RWPE2 (cell line): ENCODE results near the gene P2RX6.

Experiments used
- ATAC-seq: fragments of 200-7000 bp; cut with Tn5 transposase; 3 replicates; pipeline ENCODE4 v1.9.1; 2021; ENCODE audit warnings: low read depth
- DNase-seq: peaks from one replicate; pipeline ENCODE4 v3.0.0-alpha.2; 2020; ENCODE audit warnings: low spot score
- H3K27ac ChIP-seq: fragments of 450-650 bp; 2 replicates; pipeline ENCODE4 v1.5.1; 2017; ENCODE audit warnings: mild to moderate bottlenecking; ENCODE audit not compliant: poor library complexity, severe bottlenecking
- H3K27me3 ChIP-seq: fragments of 250-450 bp; sonication (Bioruptor Pico); 2 replicates; pipeline ENCODE4 v1.5.1; 2021; ENCODE audit warnings: mild to moderate bottlenecking, moderate library complexity; ENCODE audit not compliant: insufficient read depth, poor library complexity, severe bottlenecking
- H3K36me3 ChIP-seq: fragments of 250-450 bp; sonication (Bioruptor Pico); 2 replicates; pipeline ENCODE4 v1.5.1; 2020; ENCODE audit warnings: low read depth, mild to moderate bottlenecking, moderate library complexity
- H3K4me1 ChIP-seq: fragments of 250-450 bp; sonication (Bioruptor Pico); 2 replicates; pipeline ENCODE4 v1.5.1; 2021; ENCODE audit warnings: mild to moderate bottlenecking, moderate library complexity; ENCODE audit not compliant: insufficient read depth, poor library complexity, severe bottlenecking
- H3K4me3 ChIP-seq: fragments of 250-450 bp; sonication (Bioruptor Pico); 2 replicates; pipeline ENCODE4 v1.5.1; 2021; ENCODE audit warnings: mild to moderate bottlenecking, moderate library complexity; ENCODE audit not compliant: severe bottlenecking
- H3K9me3 ChIP-seq: fragments of 250-450 bp; sonication (Bioruptor Pico); 2 replicates; pipeline ENCODE4 v1.5.1; 2021; ENCODE audit warnings: mild to moderate bottlenecking, moderate library complexity; ENCODE audit not compliant: severe bottlenecking
- TF ChIP-seq, protein P1 (sequence below): fragments of 450-650 bp; IDR thresholded peaks from one replicate; pipeline ENCODE4 v1.5.1; 2017; ENCODE audit warnings: mild to moderate bottlenecking, moderate library complexity; ENCODE audit not compliant: poor library complexity, severe bottlenecking

P2RX6 gene

DNA sequence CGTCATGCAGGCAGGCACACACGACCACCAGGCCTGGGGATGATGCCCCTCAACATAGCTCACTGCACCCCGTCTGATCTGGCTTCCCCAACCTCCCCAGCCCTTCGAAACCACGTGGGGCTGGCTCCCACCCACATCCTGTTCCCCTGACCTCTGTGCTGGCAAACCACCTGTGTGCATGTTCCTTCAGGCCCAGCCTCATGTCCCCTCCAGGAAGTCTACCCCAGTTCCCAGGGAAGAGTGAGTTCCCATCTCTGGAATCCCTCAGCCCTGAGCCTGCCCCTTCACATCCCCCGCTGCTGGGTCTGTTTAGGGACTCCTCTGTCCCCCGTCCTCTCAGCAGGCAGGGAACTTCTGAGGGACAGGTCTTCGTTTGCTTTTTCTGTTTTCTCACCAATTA is 10.3 kb downstream of the P2RX6 start:
- peak; percentile 18; the same call in 1 of the 3 replicates for ATAC-seq
- DNase-seq = peak; percentile 51
- Histone ChIP-seq H3K9me3 (no peaks in the 10 kb centered on the region), H3K27ac (peak overlapping the region; percentile 59), H3K27me3 (no peaks in the 10 kb centered on the region), H3K36me3 (no peaks in the 10 kb centered on the region), H3K4me3 (no peak overlapping the region), H3K4me1 (peaks cover 30% of the 10 kb centered on the region)
- TF ChIP-seq, protein P1, sequence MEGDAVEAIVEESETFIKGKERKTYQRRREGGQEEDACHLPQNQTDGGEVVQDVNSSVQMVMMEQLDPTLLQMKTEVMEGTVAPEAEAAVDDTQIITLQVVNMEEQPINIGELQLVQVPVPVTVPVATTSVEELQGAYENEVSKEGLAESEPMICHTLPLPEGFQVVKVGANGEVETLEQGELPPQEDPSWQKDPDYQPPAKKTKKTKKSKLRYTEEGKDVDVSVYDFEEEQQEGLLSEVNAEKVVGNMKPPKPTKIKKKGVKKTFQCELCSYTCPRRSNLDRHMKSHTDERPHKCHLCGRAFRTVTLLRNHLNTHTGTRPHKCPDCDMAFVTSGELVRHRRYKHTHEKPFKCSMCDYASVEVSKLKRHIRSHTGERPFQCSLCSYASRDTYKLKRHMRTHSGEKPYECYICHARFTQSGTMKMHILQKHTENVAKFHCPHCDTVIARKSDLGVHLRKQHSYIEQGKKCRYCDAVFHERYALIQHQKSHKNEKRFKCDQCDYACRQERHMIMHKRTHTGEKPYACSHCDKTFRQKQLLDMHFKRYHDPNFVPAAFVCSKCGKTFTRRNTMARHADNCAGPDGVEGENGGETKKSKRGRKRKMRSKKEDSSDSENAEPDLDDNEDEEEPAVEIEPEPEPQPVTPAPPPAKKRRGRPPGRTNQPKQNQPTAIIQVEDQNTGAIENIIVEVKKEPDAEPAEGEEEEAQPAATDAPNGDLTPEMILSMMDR = no peak

DNA sequence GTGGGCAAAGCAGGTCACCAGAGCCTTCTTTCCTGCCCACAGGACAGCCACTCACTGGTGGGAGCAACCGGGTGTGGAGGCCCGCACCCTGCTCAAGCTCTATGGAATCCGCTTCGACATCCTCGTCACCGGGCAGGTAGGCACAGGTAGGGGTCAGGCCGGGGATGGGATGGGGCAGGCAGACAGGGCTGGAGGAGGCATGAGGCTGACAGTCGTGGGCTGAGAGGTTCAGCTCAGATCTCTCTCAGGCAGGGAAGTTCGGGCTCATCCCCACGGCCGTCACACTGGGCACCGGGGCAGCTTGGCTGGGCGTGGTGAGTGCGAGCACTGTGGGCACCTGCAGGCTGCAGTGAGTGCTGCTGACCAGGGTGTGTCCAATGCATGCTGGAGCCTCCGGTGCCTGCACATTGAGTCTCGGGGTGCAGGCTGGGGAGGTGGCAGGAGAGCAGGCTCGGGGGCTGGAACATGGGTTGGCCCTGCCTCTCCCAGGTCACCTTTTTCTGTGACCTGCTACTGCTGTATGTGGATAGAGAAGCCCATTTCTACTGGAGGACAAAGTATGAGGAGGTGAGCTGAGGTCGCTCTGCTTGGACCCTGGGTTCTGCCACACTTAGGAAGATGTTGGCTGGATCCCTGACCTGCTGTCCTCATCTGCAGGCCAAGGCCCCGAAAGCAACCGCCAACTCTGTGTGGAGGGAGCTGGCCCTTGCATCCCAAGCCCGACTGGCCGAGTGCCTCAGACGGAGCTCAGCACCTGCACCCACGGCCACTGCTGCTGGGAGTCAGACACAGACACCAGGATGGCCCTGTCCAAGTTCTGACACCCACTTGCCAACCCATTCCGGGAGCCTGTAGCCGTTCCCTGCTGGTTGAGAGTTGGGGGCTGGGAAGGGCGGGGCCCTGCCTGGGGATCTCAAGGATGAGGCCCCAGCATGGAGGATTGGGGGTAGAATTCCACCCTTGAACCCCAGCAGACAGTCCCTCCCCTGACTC is 11.1 kb downstream of the P2RX6 start:
- no peaks in the 10 kb centered on the region for H3K27me3 ChIP-seq
- peaks cover 30% of the 10 kb centered on the region for H3K4me1 ChIP-seq
- DNase-seq (peak; percentile 62), ATAC-seq (peak; percentile 57)
- peak overlapping the region; percentile 59 for H3K27ac ChIP-seq
- H3K4me3 ChIP-seq = no peak overlapping the region
- TF ChIP-seq, protein P1 = no peak
- no peaks in the 10 kb centered on the region for H3K9me3 ChIP-seq
- H3K36me3 ChIP-seq = no peaks in the 10 kb centered on the region

DNA sequence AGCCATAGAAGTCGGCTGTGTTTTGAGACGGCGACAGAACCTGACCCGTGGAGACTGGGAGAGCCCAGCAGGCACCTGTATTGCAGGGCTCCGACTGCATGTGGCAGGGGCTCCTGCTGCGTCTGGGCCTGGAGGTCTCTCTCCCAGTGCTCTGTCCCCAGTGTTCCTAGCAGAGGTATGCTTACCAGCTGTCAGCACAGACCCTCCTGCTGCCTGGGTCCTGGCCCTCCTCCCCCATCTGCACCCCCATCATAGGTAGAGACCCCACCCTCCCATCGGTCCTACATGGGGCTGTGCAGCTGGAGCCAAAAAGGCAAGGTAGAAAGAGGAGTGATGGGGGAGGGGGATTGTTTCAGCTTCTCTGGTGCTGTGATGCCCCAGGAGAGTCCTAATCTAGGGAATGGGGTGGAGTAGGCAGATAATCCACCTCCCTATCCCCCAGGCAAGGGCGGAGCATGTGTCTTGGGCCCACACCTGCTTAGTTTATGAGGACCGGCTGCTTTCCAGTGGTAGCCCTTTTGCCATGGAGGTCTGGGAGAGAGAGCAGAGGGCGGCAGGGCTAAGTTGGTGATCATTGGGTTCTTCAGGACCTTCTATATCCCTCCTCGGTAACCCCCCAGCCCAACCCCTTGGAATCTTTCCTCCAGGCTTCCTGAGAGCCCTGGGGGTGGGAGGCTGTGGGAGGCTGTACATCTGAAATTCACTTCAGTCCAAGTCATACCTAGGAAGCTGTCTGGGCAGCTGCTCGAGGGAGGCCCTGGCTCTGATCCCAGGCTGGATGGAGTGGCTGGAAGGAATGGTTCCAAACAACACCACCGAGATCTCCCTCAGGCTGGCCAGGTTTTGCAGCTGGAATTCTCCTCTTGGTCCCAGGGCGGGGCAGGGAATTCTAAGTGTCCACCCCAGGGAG is 12.1 kb downstream of the P2RX6 start:
- Histone ChIP-seq H3K4me3 (no peak overlapping the region), H3K36me3 (no peaks in the 10 kb centered on the region), H3K4me1 (peaks cover 30% of the 10 kb centered on the region), H3K9me3 (no peaks in the 10 kb centered on the region), H3K27me3 (no peaks in the 10 kb centered on the region), H3K27ac (peak overlapping the region; percentile 59)
- DNase-seq (no peak), ATAC-seq (peak; percentile 67)
- TF ChIP-seq, protein P1 = no peak

GRCh38 chr22:21028277-21029251 is 13.6 kb downstream of the P2RX6 start:
- TF ChIP-seq, protein P1 = no peak
- Histone ChIP-seq H3K4me1 (peaks cover 30% of the 10 kb centered on the region), H3K36me3 (no peaks in the 10 kb centered on the region), H3K9me3 (no peaks in the 10 kb centered on the region), H3K4me3 (no peak overlapping the region), H3K27ac (no peak overlapping the region), H3K27me3 (no peaks in the 10 kb centered on the region)
- ATAC-seq = no peak
- DNase-seq = no peak
